GM19193 (cell line): Measurements from ENCODE around the gene GLRB.

ENCODE experiments used
- POLR2A ChIP-seq: IDR thresholded peaks from 4 replicates; pipeline ENCODE4 v1.6.1; 2011; ENCODE audit not compliant: insufficient read depth, insufficient read length; ENCODE audit errors: extremely low read depth

GLRB gene

DNA sequence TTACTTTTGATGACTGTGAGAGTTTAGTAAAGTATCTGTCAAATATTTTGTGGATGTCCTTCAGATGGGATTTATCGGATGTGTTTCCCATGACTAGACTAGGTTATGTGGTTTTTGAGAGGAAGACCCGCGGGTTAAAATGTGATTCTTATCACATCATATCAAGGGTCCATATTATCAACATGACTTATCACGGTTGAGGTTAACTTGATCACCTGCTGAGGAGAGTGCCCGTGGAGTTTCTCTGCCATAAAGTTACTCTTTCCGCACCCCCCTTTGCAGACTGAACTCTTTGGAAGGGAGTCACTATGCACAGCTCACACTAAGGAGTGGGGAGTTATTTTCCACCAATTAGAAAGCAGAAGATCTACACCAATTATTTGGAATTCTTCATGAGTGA lies 38.7 kb downstream of the GLRB start:
- no peak for TF ChIP-seq POLR2A

GRCh38 chr4:157115613-157116335 lies 39.8 kb downstream of the GLRB start:
- no peak for TF ChIP-seq POLR2A

GRCh38 chr4:157121401-157121800 lies 45.5 kb downstream of the GLRB start:
- no peak for TF ChIP-seq POLR2A

DNA sequence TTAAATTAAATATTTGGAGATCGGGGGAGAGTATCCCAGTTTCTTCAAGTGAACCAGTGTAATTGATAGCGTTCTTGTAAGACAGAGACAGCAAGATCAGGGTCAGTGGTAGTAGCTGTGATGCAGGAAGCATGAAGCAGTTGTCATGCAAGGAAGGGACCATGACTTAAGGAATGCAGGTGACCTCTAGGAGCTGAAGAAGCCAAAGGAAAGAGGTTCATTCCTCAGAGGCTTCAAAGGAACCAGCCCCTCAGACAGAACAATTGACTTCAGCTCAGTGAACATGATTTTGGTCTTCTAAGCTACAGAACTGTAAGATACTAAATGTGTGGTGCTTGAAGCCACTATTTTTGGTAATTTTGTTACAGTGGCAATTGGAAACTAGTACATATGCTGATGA lies 51.6 kb downstream of the GLRB start:
- no peak for TF ChIP-seq POLR2A

GRCh38 chr4:157128395-157128794 lies 52.4 kb downstream of the GLRB start:
- TF ChIP-seq POLR2A, result no peak

GRCh38 chr4:157141976-157142375 lies 66.0 kb downstream of the GLRB start:
- no peak for TF ChIP-seq POLR2A

DNA sequence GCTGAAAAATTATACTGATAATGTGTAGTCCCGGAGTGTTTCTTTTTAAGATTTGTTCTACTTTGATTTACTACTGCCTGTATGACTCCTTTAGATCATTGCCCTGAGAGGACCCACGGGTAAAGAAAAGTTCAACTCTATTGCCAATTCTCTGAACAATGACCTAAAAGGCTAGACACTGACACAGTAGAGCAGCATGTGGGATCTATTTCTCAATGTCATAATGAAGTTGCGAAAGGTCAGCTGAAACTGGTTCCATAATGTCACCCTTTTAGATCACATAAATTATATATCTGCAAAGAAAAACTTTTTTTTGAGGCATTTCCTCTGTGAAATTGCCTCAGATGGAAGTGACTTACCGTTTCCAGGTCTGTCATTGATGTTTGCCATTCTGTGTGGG lies 67.4 kb downstream of the GLRB start:
- no peak for TF ChIP-seq POLR2A

DNA sequence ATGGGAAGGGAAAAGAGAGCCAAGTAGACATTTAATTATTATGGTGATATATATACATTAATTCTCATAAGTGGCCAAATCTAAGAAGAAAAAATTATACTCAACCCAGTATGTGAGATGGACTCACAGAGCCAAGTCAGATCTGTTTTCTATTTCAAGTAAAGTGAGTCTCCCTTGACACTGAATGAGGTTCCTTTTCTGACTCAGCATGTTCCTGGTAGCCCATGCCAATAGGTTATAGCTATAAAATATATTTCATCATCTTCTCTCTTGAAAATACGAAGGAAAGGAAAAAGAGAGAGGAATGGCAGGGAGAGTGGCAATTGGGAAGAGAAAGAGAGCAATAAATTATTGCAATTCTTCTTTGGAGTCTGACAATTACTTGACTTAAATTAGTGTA lies 75.8 kb downstream of the GLRB start:
- TF ChIP-seq POLR2A, result no peak

DNA sequence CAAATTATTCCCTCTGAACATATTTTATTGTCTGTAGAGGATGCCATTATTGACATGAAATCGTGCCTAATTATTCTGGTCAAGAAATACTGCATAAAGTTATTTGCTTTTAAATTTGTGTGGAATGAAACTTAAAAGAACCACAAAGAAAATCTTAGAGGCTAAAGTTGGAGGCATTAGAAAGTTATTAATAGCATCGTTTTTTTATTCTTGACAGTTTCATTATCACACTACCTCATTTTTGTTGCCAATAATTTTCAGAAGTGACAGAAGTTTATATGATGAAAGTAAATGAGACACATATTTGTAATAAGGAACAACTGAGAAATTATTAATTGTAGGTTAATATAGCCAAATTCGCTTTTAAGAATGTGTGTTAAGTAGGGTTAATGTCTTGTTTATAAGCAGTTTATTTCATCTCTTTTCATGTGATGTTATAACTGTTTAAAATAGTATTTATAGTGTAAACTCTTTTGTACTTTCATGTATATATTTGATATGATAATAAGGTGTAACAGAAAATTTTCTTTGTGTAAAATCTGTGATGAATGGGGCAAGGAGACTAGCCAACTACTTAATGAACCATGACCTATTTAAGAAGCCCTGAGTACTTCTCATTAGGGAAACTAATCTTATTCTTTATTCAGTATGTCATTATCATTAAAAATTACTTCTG lies 90.1 kb downstream of the GLRB start:
- no peak for TF ChIP-seq POLR2A

DNA sequence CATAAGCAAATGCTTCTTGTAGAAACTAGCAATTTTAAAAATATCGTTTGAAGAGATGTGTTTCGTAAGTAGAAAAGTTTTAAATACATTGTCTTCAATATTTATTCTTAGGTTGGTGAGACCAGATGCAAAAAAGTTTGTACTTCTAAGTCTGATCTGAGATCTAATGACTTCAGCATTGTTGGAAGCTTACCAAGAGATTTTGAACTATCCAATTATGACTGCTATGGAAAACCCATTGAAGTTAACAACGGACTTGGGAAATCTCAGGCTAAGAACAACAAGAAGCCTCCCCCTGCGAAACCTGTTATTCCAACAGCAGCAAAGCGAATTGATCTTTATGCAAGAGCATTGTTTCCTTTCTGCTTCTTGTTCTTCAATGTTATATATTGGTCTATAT lies 94.4 kb downstream of the GLRB start:
- no peak for TF ChIP-seq POLR2A

- no peak for TF ChIP-seq POLR2A
These were observed 96.1 kb downstream of the GLRB start for GRCh38 chr4:157172011-157172410.

- no peak for TF ChIP-seq POLR2A
These were observed 108.3 kb downstream of the GLRB start for GRCh38 chr4:157184300-157184699.

DNA sequence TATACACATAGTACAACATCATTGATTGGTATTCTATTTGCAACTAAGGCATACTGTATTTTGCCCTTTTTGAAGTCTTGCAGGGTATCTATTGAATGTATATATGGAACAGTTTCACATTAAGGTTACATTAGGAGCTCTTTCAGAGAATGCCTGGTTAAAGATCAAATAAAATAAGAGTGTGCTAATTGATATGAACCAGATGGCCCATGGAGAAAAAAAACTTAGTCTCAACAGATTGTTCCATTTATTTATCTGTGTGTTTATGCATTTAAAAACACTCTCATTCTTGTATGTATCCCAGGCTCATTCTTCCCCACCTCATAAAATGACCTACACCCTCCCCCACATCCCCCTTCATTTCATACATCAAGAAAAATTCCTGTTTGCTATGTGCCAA lies 109.4 kb downstream of the GLRB start:
- no peak for TF ChIP-seq POLR2A

GRCh38 chr4:157195374-157195773 lies 119.4 kb downstream of the GLRB start:
- TF ChIP-seq POLR2A, result no peak

DNA sequence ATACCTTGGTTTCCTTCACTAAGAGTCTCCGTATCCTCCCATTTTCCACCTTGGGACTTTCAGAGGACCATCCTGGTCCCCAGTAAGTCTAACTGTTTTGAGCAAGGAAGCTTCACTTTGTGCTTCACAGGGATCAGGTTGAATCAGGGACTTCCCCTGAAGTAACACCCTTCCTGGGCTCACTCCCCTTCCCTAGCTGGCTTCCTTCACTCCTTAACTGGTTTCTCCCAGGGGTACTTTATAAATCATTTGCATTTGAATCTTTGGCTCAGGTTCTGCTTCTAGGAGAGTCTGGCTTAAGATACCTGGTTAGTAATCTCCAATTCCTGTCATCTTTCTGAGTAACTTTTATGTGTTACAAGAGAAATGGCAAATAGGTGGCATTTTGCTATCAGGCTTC lies 120.1 kb downstream of the GLRB start:
- TF ChIP-seq POLR2A, result no peak

DNA sequence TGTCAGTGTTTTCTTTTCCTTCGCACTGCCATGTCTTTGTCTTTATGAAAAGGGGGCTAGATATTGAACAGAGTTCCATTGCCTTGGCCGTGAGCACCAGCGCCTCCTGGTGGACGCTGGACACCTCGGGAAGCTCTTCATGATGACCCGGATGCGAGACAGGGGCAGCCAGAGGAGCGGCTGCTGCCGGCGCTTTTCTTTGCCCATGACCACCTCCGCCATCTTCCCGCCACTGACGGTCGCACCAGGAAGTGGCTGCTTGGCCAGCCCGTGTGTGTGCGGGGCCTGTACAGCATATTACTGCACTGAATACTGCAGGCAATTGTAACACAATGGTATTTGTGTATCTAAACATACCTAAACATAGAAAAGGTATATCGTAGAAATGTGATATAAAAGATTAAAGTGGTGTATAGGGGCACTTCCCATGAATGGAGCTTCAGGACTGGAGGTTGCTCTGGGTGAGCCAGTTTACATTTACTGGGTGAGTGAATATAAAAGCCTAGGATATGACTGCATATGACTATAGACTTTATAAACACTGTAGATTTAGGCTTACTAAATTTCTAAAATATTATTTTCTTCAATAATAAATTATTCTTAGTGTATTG lies 128.8 kb downstream of the GLRB start:
- no peak for TF ChIP-seq POLR2A

DNA sequence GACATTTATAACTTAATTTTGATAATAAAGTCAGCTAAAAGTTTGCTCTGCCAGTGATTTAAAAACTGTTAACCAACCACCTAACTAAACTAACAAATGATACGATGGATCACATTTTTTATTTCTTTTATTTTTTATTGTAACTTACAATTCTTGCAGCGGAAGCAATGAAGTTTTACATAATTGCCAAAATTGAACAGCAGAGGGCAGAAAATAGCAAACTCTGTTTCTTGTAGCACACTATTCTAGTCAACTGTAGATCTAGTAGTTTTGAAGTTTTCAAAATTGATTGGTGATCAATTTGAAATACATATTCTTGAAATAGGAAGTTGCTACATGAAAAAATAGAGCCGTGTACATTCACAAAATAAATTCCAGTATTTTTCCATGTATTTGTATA lies 141.8 kb downstream of the GLRB start:
- TF ChIP-seq POLR2A, result no peak

DNA sequence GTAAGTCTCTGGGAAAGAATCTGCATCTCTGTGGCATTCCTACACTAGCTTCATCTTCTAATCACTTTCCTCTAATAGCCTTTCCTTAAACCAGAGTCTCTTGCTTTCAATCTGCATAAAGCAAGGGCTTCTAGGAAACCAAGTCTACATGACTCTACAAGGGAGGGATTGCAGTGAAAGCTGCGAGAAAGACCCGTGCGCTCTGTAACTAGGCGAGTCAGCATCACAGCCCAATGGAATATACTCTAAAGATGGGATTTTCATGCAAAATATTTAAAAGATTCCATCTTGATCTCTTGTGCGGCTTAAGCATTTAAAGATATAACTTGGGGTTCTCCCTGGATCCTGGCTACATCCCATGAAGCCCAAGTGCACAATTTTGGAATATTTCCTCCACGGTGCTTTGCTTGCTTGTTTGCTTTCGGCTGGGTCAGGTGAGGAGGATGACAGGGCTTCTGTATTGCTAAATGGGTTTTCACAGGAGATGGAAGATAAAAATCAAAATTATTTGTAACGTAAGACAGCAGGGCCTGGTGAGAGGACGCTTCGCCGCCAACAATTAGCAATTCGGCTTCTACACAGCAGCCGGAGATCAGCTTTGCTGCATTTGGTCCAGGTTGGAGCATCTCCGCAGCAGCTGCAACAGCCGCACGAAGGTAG lies 143.9 kb downstream of the GLRB start:
- no peak for TF ChIP-seq POLR2A
